ENCODE results near the gene RALBP1. TPM values are rescaled to one million over a fixed set of nuclear protein-coding genes. Genes with fewer than 3 reads are reported as not detected.
A peak's percentile ranks its signal among the peaks of the same experiment; 100 is the strongest.

Gene RALBP1
- total RNA-seq, 1 experiment from 2014 or later, result 38.5 TPM

DNA sequence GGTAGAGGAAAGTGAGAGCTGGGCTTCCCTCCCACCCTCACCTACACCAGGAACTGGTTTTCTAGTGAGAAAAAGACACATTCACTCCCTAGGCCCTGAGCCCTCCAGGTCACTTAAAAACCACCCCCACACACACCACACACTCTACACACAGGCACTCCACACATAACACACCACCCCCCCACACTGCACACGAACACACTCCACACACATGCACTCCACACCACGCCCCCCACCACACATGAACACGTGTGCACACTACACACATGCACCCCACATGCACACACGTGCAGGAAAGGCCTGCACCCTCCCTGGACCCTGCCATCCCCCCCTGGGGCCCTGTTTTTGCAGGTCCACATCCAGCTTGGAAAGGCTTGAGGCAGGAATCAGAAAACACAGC is 67.6 kb downstream of the RALBP1 start:
- no peak for DNase-seq (ENCODE audit: extremely low read depth, low read depth)

DNA sequence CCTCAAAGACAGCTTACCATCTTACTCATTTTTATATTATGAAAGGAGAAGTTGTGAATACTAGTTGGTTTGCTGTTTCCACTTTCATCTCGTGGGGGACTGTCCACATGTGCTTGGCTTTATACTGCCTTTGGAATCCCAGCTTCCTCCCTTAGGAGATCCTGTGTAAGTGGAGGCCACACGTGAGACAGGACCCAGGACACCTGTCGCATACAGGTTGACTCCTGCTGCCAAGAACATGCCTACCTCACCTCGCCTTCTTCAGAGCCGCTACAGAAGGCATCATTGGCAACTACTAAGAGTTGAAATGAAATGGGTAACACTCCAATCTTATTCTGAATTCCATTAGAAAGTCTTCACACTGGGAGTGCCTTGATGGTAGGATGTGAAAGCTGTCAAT is 69.7 kb downstream of the RALBP1 start:
- no peak for DNase-seq (ENCODE audit: extremely low read depth, low read depth)

DNA sequence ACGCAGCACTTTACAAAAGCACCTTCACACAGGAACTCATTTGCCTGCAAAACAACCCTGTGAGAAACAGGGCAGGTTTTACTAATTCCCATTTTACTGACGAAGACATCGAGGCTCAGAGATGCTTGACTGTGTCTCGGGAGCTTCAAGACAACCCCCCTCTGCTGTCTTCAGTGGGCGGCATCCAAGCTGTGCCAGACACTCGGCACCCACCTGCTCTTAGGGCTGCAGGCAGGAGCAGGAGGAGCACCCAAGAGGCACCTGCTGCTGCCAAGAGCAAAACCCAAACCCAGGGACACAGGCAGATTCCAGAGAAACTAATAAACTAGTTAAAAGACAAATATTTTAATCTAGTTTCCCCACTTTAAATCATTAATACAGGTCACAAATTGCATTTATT is 71.2 kb downstream of the RALBP1 start:
- no peak for DNase-seq (ENCODE audit: extremely low read depth, low read depth)

DNA sequence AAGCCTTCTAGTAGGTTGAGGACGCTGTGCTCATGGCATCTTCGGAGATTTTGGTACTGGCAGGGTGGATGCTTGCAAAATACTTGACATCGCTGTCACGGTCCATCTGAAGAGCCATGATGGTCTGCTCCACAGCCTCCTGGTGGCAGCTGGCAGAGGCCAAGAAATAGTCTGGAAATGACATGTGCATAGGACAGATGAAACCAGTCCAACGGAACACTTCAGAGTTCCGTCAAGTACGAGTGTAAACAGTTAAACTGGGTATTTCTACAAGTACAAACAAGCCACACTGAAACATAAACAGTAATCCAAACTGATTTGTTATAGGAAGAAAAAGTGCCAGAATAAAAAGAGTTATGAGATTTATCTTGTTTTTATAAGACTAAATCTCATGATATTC is 72.5 kb downstream of the RALBP1 start:
- no peak for DNase-seq (ENCODE audit: extremely low read depth, low read depth)

- no peak for DNase-seq (ENCODE audit: extremely low read depth, low read depth)
Measured at GRCh38 chr18:9549405-9549804, 74.1 kb downstream of the RALBP1 start.

GRCh38 chr18:9550429-9550828 is 75.1 kb downstream of the RALBP1 start:
- DNase-seq (ENCODE audit: extremely low read depth, low read depth), result no peak

DNA sequence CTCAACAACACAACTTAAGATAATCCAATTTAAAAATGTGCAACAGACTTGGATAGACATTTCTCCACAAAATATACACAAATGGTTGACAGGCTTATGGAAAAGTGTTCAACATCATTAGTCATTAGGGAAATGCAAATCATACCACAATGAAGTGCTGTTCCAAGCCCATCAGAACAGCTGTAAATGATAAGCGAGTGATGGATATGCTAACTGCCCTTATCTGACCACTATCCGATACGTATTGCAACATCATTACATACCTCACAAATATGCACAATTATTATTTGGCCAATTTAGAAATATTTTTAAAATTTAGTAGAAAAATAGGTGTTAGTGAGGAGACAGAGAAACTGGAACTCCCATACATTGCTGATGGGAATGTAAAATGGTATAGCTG is 76.9 kb downstream of the RALBP1 start:
- no peak for DNase-seq (ENCODE audit: extremely low read depth, low read depth)

DNA sequence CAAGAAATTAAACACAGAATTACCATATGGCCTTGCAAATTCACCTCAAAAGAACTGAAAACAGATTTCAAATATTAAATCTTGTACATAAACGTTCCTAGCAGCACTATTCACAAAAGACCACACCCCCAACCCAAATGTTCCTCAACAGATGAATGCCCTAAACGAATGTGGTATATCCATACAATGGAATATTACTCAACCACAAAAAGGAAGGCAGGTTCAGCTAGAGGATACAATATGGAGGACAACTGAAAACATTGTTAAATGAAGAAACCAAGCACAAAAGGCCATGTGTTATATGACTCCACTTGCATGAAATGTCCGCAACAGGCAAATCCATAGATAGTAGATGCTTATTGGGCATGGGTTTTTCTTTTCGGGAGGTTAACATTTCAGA is 77.3 kb downstream of the RALBP1 start:
- no peak for DNase-seq (ENCODE audit: extremely low read depth, low read depth)

DNA sequence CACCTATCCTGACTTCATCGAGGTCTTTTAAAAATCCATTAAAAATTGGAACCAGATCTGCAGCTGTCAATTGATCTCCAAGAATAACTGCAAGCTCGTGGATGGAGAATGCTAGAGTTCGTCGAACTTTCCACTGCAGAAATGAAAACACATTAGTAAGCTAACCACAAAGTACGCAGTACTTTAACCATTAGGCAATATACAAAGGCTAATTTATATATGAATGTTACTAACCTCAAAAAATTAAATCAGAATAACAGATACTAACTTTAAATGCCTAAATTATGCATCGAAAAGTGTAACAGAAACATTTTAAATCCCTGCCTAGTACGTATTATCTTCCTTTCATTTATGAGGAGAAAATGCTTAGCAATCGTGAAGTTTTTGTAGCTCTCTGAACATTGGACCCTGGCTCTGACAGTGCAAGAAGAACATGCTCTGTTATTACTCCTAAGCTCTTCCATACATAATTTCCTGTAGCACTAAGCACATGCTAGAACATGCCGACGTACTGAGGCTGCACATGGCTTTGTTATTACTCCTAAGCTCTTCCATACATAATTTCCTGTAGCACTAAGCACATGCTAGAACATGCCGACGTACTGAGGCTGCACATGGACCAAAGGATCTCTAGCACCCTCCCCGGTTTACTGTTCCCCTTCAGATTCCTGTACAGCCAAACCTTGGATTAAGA is 82.1 kb downstream of the RALBP1 start:
- no peak for DNase-seq (ENCODE audit: extremely low read depth, low read depth)

DNA sequence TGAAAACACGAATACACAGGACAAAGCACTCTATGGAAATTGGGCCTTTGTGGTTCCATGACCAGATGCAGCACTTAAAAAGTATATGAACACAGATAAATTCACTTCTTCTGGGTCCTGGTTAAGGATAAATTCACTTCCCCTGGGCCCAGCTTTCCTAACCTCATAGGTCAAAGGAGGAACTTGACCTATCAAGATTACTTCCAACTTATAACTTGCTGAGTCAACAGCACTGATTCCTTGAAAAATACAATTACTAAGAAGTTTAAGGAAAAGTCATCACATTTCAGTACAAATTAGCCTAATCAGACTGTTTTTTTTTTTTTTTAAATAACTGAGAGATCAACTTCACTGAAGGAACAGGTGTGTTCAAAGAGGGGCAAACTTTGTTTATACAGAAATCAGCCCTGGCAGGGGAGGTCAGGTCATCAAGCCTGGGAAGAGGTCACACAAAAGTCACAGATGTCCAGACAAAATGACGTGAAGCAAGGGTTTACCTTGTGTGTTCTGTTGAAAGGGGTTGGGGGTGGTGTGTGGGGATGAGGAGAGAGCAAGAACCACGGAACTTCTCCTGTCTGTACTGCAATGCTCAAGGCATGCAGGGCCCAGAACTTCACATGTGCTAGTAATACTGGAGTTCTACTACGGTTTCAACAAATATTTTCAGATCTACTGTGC is 83.2 kb downstream of the RALBP1 start:
- no peak for DNase-seq (ENCODE audit: extremely low read depth, low read depth)

- no peak for DNase-seq (ENCODE audit: extremely low read depth, low read depth)
Measured at GRCh38 chr18:9559253-9559652, 83.9 kb downstream of the RALBP1 start.

- DNase-seq (ENCODE audit: extremely low read depth, low read depth), result no peak
Measured at GRCh38 chr18:9561759-9562158, 86.4 kb downstream of the RALBP1 start.

DNA sequence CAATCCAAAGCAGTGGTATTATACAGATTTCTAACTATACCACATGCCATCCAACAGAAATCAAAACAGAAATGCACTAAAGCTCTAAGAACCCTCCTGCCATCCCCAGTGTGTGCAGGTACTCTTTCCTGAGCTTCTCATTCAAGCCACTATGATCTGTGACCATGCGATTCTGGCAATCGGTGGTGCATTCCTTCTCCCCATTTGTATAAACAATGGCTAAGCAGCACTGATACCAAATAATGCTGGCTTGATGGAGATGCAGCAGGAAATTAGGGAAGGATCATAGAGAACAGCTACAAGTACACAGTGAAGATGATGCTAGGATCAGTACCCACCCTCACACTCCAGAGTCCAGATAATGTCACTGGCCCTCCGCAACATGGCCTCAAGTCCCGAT is 87.3 kb downstream of the RALBP1 start:
- DNase-seq (ENCODE audit: extremely low read depth, low read depth), result no peak

GRCh38 chr18:9563331-9563730 is 88.0 kb downstream of the RALBP1 start:
- no peak for DNase-seq (ENCODE audit: extremely low read depth, low read depth)

- DNase-seq (ENCODE audit: extremely low read depth, low read depth), result no peak
Measured at GRCh38 chr18:9565407-9565806, 90.1 kb downstream of the RALBP1 start.

- no peak for DNase-seq (ENCODE audit: extremely low read depth, low read depth)
Measured at GRCh38 chr18:9568186-9568585, 92.9 kb downstream of the RALBP1 start.

- DNase-seq (ENCODE audit: extremely low read depth, low read depth), result no peak
Measured at GRCh38 chr18:9569178-9569577, 93.9 kb downstream of the RALBP1 start.

DNA sequence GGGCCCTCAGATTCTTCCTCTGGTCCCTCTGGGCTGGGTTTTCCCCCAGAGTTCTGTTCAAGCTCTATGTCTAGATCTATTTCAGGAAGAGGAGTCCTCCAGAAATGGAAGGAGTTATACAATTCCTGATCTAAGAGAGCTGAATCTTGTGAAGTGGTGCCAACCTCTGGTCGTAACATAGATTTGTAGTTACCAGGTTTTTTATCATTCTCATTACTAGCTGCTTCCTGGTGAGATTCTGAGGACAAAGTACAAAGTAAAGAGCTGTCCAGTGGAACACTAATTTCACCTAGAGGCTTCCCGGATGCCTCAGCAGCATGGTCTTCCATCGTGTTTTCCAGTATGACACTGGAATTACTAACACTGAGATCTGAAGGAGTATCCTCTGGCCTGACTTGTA is 94.9 kb downstream of the RALBP1 start:
- DNase-seq (ENCODE audit: extremely low read depth, low read depth), result no peak

- DNase-seq (ENCODE audit: extremely low read depth, low read depth), result no peak
Measured at GRCh38 chr18:9571546-9571945, 96.2 kb downstream of the RALBP1 start.

DNA sequence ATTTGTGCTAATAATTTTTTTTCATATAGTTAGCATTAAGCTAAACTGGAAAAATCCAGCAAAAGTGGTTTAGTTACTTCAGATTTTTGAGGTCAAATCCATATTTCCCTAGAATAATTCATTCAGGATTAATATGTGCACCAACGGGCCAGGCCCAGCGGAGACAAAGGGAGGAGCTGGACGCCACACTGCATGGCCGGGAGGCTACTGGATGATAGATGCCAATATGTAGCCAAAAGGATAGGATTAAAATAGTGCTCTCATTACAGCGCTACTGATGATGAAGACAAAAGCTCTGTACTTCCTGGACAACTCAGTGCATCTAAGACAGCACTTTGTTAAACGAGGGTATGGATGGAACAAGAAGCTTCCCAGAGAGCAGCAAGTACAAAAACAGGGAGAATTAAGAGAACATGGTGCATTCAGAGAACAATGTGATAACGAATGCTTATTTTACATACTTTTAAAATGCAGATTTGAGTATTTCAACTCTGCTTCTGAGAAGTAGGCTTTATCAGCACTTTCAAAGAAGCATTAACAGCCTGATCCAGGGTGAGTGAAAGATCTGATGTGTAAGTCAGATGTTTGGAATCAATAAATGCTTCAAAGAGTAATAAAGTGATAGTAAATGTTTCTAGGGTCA is 99.3 kb downstream of the RALBP1 start:
- DNase-seq (ENCODE audit: extremely low read depth, low read depth), result no peak

DNA sequence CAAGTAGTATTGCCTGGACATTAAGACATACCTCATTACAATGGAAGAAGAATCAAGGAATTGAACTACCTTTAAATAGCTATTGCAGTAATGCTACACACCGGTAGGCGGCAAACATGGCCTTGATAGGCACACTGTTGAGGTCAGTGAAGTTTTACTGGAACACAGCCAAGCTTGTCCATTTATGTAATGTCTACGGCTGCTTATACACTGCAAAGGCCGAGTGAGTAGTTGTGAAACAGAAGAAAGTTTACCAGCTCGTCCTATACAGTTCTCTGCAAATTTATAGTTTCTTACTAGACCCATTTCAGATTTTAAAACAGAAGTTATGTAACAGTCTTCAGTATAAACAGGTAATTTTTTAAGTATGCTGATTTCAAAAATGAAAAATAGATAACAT is 100.2 kb downstream of the RALBP1 start:
- peak; percentile 87 for DNase-seq (ENCODE audit: extremely low read depth, low read depth)

GRCh38 chr18:9577361-9577760 is 102.0 kb downstream of the RALBP1 start:
- DNase-seq (ENCODE audit: extremely low read depth, low read depth), result no peak
